Measurements from ENCODE around the gene DAPK1. TPM values are rescaled to one million over a fixed set of nuclear protein-coding genes. Genes with fewer than 3 reads are reported as not detected.

DAPK1 gene
- polyA plus RNA-seq, 1 experiment: 0.12 TPM

DNA sequence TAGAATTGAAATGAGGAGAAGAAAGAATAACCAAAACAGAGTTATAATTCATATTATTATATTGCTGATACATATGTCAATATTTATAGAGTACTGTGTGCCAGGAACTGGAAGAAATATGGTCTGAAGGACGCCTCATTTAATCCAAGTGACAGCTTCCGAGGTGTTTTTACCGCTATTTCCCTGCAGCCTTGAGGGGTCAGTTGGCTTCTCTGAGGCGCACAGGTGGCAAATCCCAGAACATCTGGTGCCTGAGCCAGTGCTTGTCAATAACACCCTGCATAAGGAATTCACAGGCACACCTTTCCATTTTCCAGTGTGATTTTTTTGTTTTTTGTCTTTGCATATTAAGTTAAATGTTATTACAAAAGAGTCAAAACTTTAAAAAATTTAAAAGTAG, 185.0 kb downstream of the DAPK1 start:
- Histone ChIP-seq H3K9me3 (ENCODE audit: control insufficient read depth, insufficient read depth, low read length) (no peaks in the 10 kb centered on the region; the same call in 1 of the 2 replicates), H3K27me3 (ENCODE audit: control insufficient read depth, insufficient read depth, low read length) (peaks cover 2% of the 10 kb centered on the region), H3K27ac (ENCODE audit: low read depth, low read length) (no peak overlapping the region), H3K4me3 (ENCODE audit: low read depth, low read length) (no peak overlapping the region)
- TF ChIP-seq CTCF (IDR thresholded peaks at IDR 0.05; ENCODE audit: low read depth, low read length): no peak
- no peak for DNase-seq (ENCODE audit: low read depth, low spot score)
- CTCF ChIA-PET: interaction anchor here (1.5 to 14.1 kb wide), 2 partner anchors 129 to 359 kb away, joined by 5 to 188 read pairs; no protein-coding TSS in a partner anchor
- POLR2A ChIA-PET: no interaction called here

GRCh38 chr9:87683751-87684626, 186.3 kb downstream of the DAPK1 start:
- ChIA-PET CTCF (interaction anchor here (0.6 to 14.1 kb wide), 26 partner anchors 10 to 1459 kb away, joined by 3 to 188 read pairs (median 4); partner anchors contain the start of gene SPATA31E1), POLR2A (interaction anchor here (2.0 kb wide), 1 partner anchor 42 kb away, joined by 5 read pairs; the partner anchor contains the start of gene CTSL)
- Histone ChIP-seq H3K27me3 (ENCODE audit: control insufficient read depth, insufficient read depth, low read length) (peaks cover 2% of the 10 kb centered on the region), H3K9me3 (ENCODE audit: control insufficient read depth, insufficient read depth, low read length) (no peaks in the 10 kb centered on the region; the same call in 1 of the 2 replicates), H3K4me3 (ENCODE audit: low read depth, low read length) (no peak overlapping the region), H3K27ac (ENCODE audit: low read depth, low read length) (no peak overlapping the region)
- no peak for TF ChIP-seq CTCF (IDR thresholded peaks at IDR 0.05; ENCODE audit: low read depth, low read length)
- DNase-seq (ENCODE audit: low read depth, low spot score): no peak

DNA sequence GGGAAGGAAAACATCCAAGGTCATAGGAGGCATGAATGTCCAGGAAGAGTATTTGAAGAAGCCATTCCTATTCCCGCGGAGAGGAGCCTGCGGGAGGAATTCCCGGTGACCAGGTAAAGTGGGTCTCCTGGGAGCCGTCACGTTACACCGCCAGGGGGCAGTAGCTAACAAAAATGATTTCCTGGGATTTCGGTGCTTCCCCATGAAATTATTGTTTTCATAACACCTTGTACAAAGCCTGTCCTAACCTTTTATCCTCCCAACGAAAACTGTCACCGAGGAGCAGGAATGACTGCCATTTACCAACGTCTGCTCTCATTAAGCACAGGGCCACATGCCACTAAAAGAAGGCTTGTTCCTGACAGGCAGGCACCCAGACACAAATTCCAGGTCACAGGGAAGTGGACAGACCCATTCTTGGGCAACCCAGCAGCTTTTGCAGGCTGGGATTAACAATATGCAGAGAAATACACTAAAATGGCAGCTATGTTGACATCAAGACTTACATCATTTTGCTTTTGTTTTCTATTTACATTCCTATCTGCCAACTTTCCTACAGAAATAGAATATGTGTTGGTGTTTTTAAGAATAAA, 187.1 kb downstream of the DAPK1 start:
- POLR2A ChIA-PET: interaction anchor here (2.0 kb wide), 1 partner anchor 41 kb away, joined by 5 read pairs; the partner anchor contains the start of gene CTSL
- Histone ChIP-seq H3K27me3 (ENCODE audit: control insufficient read depth, insufficient read depth, low read length) (no peaks in the 10 kb centered on the region), H3K4me3 (ENCODE audit: low read depth, low read length) (no peak overlapping the region), H3K9me3 (ENCODE audit: control insufficient read depth, insufficient read depth, low read length) (no peaks in the 10 kb centered on the region; the same call in 1 of the 2 replicates), H3K27ac (ENCODE audit: low read depth, low read length) (no peak overlapping the region)
- CTCF ChIA-PET: interaction anchor here (0.6 to 14.1 kb wide), 23 partner anchors 10 to 1460 kb away, joined by 3 to 188 read pairs (median 4); partner anchors contain the start of gene SPATA31E1
- no peak for DNase-seq (ENCODE audit: low read depth, low spot score)
- TF ChIP-seq CTCF (IDR thresholded peaks at IDR 0.05; ENCODE audit: low read depth, low read length): peak; percentile 80

DNA sequence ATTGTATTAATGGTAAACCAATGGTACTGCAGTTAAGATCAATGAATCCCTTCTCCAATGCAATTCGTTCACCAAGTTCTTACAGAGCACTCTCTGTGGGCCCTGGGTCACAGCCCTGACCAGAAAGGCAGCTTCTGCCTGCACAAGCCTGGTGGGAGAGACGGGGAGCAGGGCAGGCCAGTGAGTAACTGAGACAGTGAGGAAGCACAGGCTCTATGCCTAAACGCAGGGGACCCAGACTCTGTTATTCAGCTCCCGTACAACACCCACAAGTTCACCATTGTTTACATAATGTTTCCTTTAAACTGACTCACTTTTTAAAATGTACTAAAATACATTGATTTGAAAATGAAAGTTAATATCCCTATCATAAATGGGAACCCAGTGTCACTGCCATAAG, 187.8 kb downstream of the DAPK1 start:
- ChIA-PET CTCF (interaction anchor here (1.0 to 14.1 kb wide), 13 partner anchors 12 to 357 kb away, joined by 3 to 188 read pairs (median 7); no protein-coding TSS in a partner anchor), POLR2A (interaction anchor here (2.0 kb wide), 1 partner anchor 41 kb away, joined by 5 read pairs; the partner anchor contains the start of gene CTSL)
- TF ChIP-seq CTCF (IDR thresholded peaks at IDR 0.05; ENCODE audit: low read depth, low read length): no peak
- no peaks in the 10 kb centered on the region; the same call in 1 of the 2 replicates for H3K9me3 ChIP-seq (ENCODE audit: control insufficient read depth, insufficient read depth, low read length)
- no peak overlapping the region for H3K4me3 ChIP-seq (ENCODE audit: low read depth, low read length)
- no peak overlapping the region for H3K27ac ChIP-seq (ENCODE audit: low read depth, low read length)
- no peaks in the 10 kb centered on the region for H3K27me3 ChIP-seq (ENCODE audit: control insufficient read depth, insufficient read depth, low read length)
- DNase-seq (ENCODE audit: low read depth, low spot score): no peak

All from AG04450 (cell line).